HEK293 (cell line): ENCODE data around the gene CSF1.
A peak's percentile ranks its signal among the peaks of the same experiment; 100 is the strongest.

ENCODE experiments used
- CTCF ChIA-PET: fragments of 350-600 bp; formaldehyde crosslinking; extraction: SDS; loops from one replicate; lab custom pipeline; 2021; ENCODE audit warnings: antibody characterized with exemption; lab: Yijun Ruan, JAX
- POLR2A ChIA-PET: fragments of 300-600 bp; formaldehyde crosslinking; extraction: SDS; loops from one replicate; lab custom pipeline; 2020; ENCODE audit warnings: antibody characterized with exemption, inconsistent platforms; lab: Yijun Ruan, JAX
- H3K27ac ChIP-seq: fragments of 200-500 bp; sonication (Bioruptor generic); 2 replicates; pipeline ENCODE4 v1.5.1; 2014; ENCODE audit warnings: low read depth, low read length, control low read depth, inconsistent platforms; ENCODE audit errors: extremely low read depth
- H3K36me3 ChIP-seq, 2 experiments: fragments of 200-500 bp in 1 of 2; sonication (Bioruptor generic) in 1 of 2; 1 replicate in 1 of 2; 2 replicates in 1 of 2; pipeline ENCODE4 v1.5.1; 2014 to 2017; ENCODE audit warnings: inconsistent platforms in 2 of 2, low read length in 2 of 2; ENCODE audit not compliant: control insufficient read depth in 2 of 2, insufficient read depth in 1 of 2
- H3K4me1 ChIP-seq: fragments of 200-500 bp; sonication (Bioruptor generic); 2 replicates; pipeline ENCODE4 v1.5.1; 2014; ENCODE audit warnings: mild to moderate bottlenecking, low read length, inconsistent platforms; ENCODE audit not compliant: control insufficient read depth, insufficient read depth
- H3K4me3 ChIP-seq: 2 replicates; pipeline ENCODE4 v1.5.1; 2011; ENCODE audit warnings: low read depth, mild to moderate bottlenecking, control low read depth, low read length, moderate library complexity
- H3K9me3 ChIP-seq: fragments of 200-500 bp; sonication (Bioruptor generic); 2 replicates; pipeline ENCODE4 v1.5.1; 2014; ENCODE audit warnings: low read depth, low read length, inconsistent platforms; ENCODE audit not compliant: control insufficient read depth, insufficient read depth
- EGR2 ChIP-seq: fragments of 450-650 bp; formaldehyde crosslinking; IDR thresholded peaks from 2 replicates; pipeline ENCODE4 v1.5.1; 2016; ENCODE audit warnings: low read depth, missing biosample characterization, missing genetic modification characterization
- GLIS1 ChIP-seq: fragments of 450-650 bp; formaldehyde crosslinking; IDR thresholded peaks from 2 replicates; pipeline ENCODE4 v1.5.1; 2016; ENCODE audit warnings: missing biosample characterization, missing genetic modification characterization
- KLF1 ChIP-seq: fragments of 450-650 bp; formaldehyde crosslinking; IDR thresholded peaks from 2 replicates; pipeline ENCODE4 v1.5.1; 2016; ENCODE audit warnings: missing biosample characterization, missing genetic modification characterization
- KLF10 ChIP-seq: fragments of 450-650 bp; IDR thresholded peaks from 2 replicates; pipeline ENCODE4 v1.5.1; 2018; ENCODE audit warnings: missing biosample characterization, mild to moderate bottlenecking, missing genetic modification characterization
- KLF16 ChIP-seq: fragments of 450-650 bp; formaldehyde crosslinking; IDR thresholded peaks from 2 replicates; pipeline ENCODE4 v1.5.1; 2017; ENCODE audit warnings: missing biosample characterization, missing genetic modification characterization
- OVOL3 ChIP-seq: fragments of 450-650 bp; formaldehyde crosslinking; IDR thresholded peaks from 2 replicates; pipeline ENCODE4 v1.5.1; 2016; ENCODE audit warnings: missing biosample characterization, missing genetic modification characterization
- ZBTB49 ChIP-seq: fragments of 450-650 bp; formaldehyde crosslinking; IDR thresholded peaks from 2 replicates; pipeline ENCODE4 v1.5.1; 2016; ENCODE audit warnings: missing biosample characterization, missing genetic modification characterization, low read depth
- ZFHX2 ChIP-seq: fragments of 450-650 bp; formaldehyde crosslinking; conservative IDR thresholded peaks from 2 replicates; pipeline ENCODE4 v1.5.1; 2016; ENCODE audit warnings: missing biosample characterization, missing genetic modification characterization
- ZFP69B ChIP-seq: fragments of 450-650 bp; formaldehyde crosslinking; IDR thresholded peaks from 2 replicates; pipeline ENCODE4 v1.5.1; 2016; ENCODE audit warnings: missing biosample characterization, missing genetic modification characterization
- ZNF138 ChIP-seq: fragments of 450-650 bp; formaldehyde crosslinking; IDR thresholded peaks from 2 replicates; pipeline ENCODE4 v1.5.1; 2016; ENCODE audit warnings: missing biosample characterization, missing genetic modification characterization, borderline replicate concordance
- ZNF140 ChIP-seq: fragments of 450-650 bp; formaldehyde crosslinking; IDR thresholded peaks from 2 replicates; pipeline ENCODE4 v1.5.1; 2016; ENCODE audit warnings: missing biosample characterization, missing genetic modification characterization
- ZNF211 ChIP-seq: fragments of 450-650 bp; formaldehyde crosslinking; IDR thresholded peaks from 2 replicates; pipeline ENCODE4 v1.5.1; 2016; ENCODE audit warnings: low read depth, missing biosample characterization, missing genetic modification characterization
- ZNF280D ChIP-seq: fragments of 450-650 bp; formaldehyde crosslinking; IDR thresholded peaks from 2 replicates; pipeline ENCODE4 v1.5.1; 2016; ENCODE audit warnings: missing biosample characterization, missing genetic modification characterization
- ZNF350 ChIP-seq: fragments of 450-650 bp; formaldehyde crosslinking; IDR thresholded peaks from 2 replicates; pipeline ENCODE4 v1.5.0; 2017; ENCODE audit warnings: missing biosample characterization, mild to moderate bottlenecking, missing genetic modification characterization
- ZNF488 ChIP-seq: fragments of 450-650 bp; formaldehyde crosslinking; IDR thresholded peaks from 2 replicates; pipeline ENCODE4 v1.5.1; 2016; ENCODE audit warnings: missing biosample characterization, missing genetic modification characterization
- ZNF530 ChIP-seq: fragments of 450-650 bp; formaldehyde crosslinking; IDR thresholded peaks from 2 replicates; pipeline ENCODE4 v1.5.1; 2016; ENCODE audit warnings: low read depth, missing biosample characterization, missing genetic modification characterization
- ZNF585B ChIP-seq: fragments of 450-650 bp; formaldehyde crosslinking; IDR thresholded peaks from 2 replicates; pipeline ENCODE4 v1.5.1; 2016; ENCODE audit warnings: missing biosample characterization, missing genetic modification characterization
- ZNF600 ChIP-seq: fragments of 450-650 bp; formaldehyde crosslinking; IDR thresholded peaks from 2 replicates; pipeline ENCODE4 v1.5.1; 2016; ENCODE audit warnings: missing biosample characterization, missing genetic modification characterization
- ZNF626 ChIP-seq: fragments of 450-650 bp; sonication (Bioruptor Pico); formaldehyde crosslinking; IDR thresholded peaks from 2 replicates; pipeline ENCODE4 v1.5.1; 2018; ENCODE audit warnings: missing biosample characterization, missing genetic modification characterization, inconsistent platforms
- ZNF692 ChIP-seq: fragments of 450-650 bp; formaldehyde crosslinking; IDR thresholded peaks from 2 replicates; pipeline ENCODE4 v1.5.1; 2016; ENCODE audit warnings: missing biosample characterization, missing genetic modification characterization
- ZNF768 ChIP-seq: fragments of 450-650 bp; formaldehyde crosslinking; IDR thresholded peaks from 2 replicates; pipeline ENCODE4 v1.5.1; 2018; ENCODE audit warnings: missing biosample characterization, mild to moderate bottlenecking, missing genetic modification characterization
- ZNF830 ChIP-seq: fragments of 450-650 bp; IDR thresholded peaks from 2 replicates; pipeline ENCODE4 v1.5.0; 2018; ENCODE audit warnings: missing biosample characterization, missing genetic modification characterization, low read depth, mild to moderate bottlenecking, moderate library complexity

CSF1 gene

GRCh38 chr1:109889094-109889493 is 21.6 kb upstream of the CSF1 start (continued):
- TF ChIP-seq ZNF626 (tag by site-specific recombination) (no peak), ZNF488 (no peak), ZNF600 (tag by site-specific recombination) (no peak), ZNF211 (tag by site-specific recombination) (no peak), ZNF585B (tag by site-specific recombination) (no peak)

- ChIA-PET POLR2A (interaction anchor here (0.6 kb wide), 1 partner anchor 101 kb away, joined by 3 read pairs; no protein-coding TSS in a partner anchor), CTCF (interaction anchor here (0.6 to 0.7 kb wide), 2 partner anchors 54 to 422 kb away, joined by 3 to 5 read pairs; no protein-coding TSS in a partner anchor)
- H3K4me3 ChIP-seq, result no peak overlapping the region
- no peaks in the 10 kb centered on the region for H3K4me1 ChIP-seq
- H3K9me3 ChIP-seq, result no peaks in the 10 kb centered on the region
- H3K27ac ChIP-seq, result no peak overlapping the region
- TF ChIP-seq ZBTB49 (tag by site-specific recombination) (no peak), ZNF530 (tag by site-specific recombination) (no peak), ZNF140 (tag by site-specific recombination) (no peak), ZFHX2 (tag by site-specific recombination) (peak; percentile 97), KLF1 (tag by site-specific recombination) (0 out of 2 replicates have a peak, but pooled peaks have one; percentile 54), EGR2 (peak; percentile 96), GLIS1 (tag by site-specific recombination) (no peak), OVOL3 (tag by site-specific recombination) (no peak), ZNF768 (no peak), ZNF350 (tag by site-specific recombination) (no peak)
- TF ChIP-seq, all 188 proteins: peak for 3
- no peaks in the 10 kb centered on the region for H3K36me3 ChIP-seq
Observed at GRCh38 chr1:109890115-109890953, 20.3 kb upstream of the CSF1 start.

GRCh38 chr1:109891930-109892329 is 18.7 kb upstream of the CSF1 start:
- POLR2A ChIA-PET, result interaction anchor here (1.2 kb wide), 1 partner anchor 15 kb away, joined by 3 read pairs; no protein-coding TSS in a partner anchor
- H3K4me1 ChIP-seq, result no peaks in the 10 kb centered on the region
- TF ChIP-seq ZFP69B (no peak), ZNF830 (no peak), ZNF138 (tag by site-specific recombination) (no peak), ZNF280D (tag by site-specific recombination) (no peak), ZNF692 (tag by site-specific recombination) (no peak), KLF10 (tag by site-specific recombination) (no peak), KLF16 (tag by site-specific recombination) (no peak), ZNF350 (tag by site-specific recombination) (no peak)

More at GRCh38 chr1:109891930-109892329, 18.7 kb upstream of the CSF1 start:
- CTCF ChIA-PET, result interaction anchor here (0.6 to 1.0 kb wide), 3 partner anchors 12 to 93 kb away, joined by 3 to 6 read pairs (median 3); partner anchors contain the start of gene AHCYL1
- H3K4me3 ChIP-seq, result no peak overlapping the region
- no peaks in the 10 kb centered on the region for H3K9me3 ChIP-seq
- no peak overlapping the region for H3K27ac ChIP-seq
- no peaks in the 10 kb centered on the region for H3K36me3 ChIP-seq
